Measurements from ENCODE around the gene BCAS3.
"Not testable (repeated sequence)": the region's sequence is repeated elsewhere in the genome, so short reads cannot be mapped to it uniquely, and the experiment has no call there.

Gene BCAS3

GRCh38 chr17:61357061-61357460 lies 679.4 kb downstream of the BCAS3 start:
- not testable (repeated sequence) for DNase-seq

DNA sequence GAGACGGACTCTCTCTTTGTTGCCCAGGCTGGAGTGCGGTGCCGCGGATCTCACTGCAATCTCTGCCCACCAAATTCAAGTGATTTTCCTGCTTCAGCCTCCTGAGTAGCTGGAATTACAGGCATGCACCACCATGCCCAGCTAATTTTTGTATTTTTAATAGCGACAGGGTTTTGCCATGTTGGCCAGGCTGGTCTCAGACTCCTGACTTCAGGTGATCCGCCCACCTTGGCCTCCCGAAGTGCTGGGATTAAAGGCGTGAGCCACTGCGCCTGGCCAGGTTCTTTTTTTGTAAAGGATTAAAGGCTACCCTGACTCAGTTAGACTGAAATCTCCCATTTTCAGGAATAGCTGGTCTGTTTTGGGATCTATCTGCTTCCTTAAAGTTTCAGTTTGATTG lies 681.9 kb downstream of the BCAS3 start:
- DNase-seq: not testable (repeated sequence)

DNA sequence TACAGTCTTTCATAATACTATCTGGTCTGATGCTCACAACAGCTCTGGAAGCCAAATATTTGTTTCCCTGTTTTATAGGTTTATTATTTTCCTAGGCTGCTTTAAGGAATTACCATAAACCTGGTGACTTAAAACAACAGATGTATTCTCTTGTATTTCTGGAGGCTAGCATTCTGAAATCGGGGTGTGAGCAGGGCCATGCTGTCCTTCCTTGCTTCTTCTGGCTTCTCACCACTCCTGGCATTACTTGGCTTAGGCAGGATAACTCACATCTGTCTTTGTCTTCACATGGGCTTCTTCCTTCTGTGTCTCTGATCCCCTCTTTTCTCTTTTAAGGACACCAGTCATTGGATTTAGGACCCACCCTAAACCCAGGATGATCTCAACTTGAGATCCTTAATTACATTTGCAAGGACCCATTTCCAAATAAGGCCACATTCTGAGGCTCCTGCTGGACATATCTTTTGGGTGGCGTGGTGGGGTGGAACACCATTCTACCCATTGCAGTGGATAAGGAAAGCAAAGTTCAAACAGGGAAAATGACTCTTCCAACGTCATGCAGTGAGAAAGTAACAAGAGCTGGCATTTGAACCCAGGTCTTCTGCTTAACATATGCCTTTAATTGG lies 682.8 kb downstream of the BCAS3 start:
- no peak for DNase-seq

DNA sequence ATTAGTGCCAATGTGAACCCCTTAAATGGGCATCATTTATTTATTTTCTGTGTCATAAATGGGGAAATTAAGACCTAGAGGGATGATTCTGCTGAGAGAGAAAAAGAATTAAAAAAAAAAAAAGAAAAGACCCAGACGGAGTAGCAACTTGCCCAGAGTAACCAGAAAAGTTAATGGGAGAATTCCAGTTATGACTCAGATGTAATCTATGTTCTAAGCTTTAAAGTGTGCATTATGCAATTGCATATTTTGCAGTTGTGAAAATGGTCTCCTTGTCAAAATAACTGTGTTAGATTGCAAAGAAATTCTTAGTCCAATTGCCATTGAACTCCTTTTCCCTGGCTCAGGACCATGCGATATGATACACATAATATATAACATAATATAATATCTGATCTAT lies 683.4 kb downstream of the BCAS3 start:
- no peak for DNase-seq

DNA sequence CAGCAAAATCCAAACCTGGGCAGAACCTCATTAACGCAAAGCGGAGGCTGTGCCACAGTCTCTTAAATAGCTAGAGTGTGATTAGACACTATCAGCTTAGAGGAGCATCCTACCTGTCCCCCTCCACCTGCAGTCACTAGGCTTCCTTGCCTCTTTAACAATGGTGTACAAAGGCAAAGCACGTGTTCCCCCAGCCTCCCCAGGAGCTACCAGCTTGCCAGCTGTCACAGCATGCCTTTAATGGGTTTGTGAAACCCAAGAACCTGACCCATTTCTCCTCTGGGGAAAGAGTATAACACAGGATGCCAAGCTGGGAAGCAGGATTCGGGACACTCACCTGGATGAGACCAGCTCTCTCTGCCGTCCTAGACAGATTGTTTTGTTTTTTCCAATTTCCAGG lies 684.7 kb downstream of the BCAS3 start:
- DNase-seq: no peak

DNA sequence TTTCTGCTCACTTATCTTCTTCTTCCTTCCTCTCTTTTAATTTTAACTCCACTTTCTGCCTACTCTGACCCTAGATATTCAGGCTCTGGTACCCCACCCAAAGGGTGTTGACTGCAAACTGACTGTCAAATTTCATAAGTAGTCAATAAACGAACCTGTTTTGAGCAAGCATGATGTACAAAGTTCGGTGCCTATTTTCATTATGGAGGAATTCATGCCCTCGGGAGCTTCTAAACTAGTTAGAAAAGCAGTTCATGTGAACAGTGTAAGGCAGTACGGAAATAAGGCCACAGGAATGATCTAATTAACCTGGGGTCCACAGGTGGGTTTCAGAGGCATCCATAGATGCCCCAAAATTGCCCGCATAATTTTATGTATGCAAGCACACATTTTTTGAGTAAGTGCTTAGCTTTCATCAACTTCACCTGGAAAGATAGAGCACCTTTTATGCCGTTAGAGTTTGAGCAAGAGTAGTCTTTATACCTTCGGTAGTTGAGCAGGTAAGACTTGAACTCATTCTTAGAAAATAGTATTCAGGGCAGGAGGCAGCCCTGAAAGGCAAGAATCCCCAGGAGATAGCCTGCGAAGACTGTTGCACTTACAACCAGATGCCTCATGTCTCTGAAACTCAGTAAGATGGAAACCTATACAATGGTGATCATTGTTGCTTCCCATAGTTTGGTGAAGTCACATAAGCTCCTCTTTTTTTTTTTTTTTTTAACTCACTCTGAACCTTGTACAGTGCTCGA lies 685.4 kb downstream of the BCAS3 start:
- DNase-seq: no peak

DNA sequence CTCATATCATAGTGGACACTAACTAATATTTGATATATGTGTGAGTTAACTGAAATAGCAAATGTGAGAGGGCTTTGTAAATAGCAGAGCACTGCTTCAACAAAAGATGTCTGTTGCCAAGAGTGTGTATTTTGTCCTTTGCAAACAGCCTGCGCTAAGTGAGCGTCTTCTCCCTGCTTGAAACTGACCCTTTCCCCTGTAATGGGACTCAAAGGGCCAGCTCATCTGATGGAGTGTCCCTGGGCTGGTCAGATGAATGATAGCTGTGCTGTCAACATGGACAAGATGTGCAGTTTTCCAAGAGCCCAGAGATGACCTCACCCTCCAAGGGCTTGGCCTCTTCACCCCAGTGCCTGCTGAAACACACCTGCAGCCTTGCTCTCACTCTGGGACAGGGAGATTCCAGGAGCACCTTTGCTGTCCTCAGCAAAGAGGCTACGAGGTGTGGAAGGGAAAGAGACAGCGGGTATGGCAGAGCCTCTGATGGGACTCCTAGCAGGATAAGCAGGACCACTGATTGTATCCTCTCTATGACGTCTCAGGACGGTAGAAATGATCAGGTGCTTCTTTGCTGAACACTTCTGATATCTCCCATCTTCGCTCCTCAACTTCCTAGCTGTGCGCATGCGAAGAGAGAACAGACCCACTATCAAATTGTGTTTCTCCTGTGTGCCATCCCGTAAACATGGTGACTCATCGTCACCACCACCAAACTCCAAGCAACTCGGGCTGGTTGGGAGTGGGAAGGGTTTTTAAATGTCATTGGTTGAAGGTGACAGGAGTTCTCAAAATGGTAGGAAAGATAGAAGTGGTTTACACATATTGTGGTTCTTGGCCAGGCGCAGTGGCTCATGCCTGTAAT lies 686.2 kb downstream of the BCAS3 start:
- DNase-seq: no peak

DNA sequence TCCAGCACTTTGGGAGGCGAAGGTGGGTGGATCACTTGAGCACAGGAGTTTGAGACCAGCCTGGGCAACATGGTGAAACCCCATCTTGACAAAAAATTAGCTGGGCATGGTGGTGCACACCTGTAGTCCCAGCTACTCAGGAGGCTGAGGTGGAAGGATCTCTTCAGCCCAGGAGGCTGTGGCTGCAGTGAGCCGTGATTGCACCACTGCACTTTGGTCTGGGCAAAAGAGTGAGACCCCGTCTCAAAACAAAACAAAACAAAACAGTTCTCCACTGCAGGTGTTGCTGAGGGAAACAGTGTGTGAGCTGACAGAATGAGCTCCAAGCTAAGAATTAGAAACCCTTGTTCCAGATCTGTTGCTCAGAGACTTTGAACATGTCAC lies 686.8 kb downstream of the BCAS3 start:
- DNase-seq: no peak

GRCh38 chr17:61366076-61366714 lies 688.5 kb downstream of the BCAS3 start:
- DNase-seq: no peak

- no peak for DNase-seq
Measured at GRCh38 chr17:61366715-61367413, 689.2 kb downstream of the BCAS3 start.

- no peak for DNase-seq
Measured at GRCh38 chr17:61368049-61368831, 690.6 kb downstream of the BCAS3 start.

DNA sequence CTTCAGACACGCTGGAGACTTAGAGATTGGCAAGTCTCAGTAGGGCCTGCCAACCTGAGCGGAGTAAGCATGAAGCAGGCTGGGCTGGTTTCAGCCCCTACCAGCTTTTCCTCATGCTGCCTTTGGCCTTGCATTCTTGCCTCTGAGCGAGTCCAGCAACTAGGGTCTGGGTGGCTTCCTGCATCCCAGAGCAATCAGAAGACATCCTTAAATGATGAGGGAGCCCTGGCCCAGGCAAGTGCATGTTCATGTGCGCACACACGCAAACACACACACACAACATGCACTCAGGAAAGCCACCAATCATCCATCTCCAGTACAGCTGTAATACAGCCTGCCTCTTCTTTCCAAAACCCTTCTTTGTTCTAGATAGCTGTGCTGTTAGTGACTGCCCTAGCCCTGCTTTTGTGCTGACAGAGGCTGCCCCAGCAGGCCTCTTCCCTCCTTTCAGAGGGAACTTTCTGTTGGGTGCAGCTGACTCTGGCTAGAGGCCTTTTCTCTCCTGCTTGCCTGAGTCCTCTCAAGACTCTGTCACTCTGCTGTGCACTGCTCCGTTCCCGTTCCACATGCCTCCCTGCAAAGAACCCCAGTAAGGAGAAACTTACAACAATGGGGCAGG lies 691.3 kb downstream of the BCAS3 start:
- DNase-seq: no peak

DNA sequence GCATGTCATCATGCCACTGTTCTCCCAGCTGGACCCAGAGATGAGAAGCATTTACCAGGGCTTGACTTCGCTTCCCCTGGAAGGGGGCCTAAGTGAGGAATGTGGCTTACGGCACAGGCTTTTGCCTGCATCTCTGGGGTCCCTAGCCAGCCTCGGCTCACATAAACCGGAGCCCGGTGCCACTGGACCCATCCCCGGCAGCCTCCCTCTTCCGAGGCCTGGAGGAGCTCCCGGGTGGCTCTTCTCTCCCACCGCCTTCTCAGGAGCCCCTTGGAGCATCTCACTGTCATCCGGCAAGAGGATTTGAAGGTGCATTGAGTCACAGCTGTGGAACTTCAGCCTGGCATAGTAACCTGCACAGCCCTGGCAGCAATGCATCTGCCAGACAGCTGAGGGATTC lies 692.1 kb downstream of the BCAS3 start:
- DNase-seq: no peak

- DNase-seq: no peak
Measured at GRCh38 chr17:61371179-61371578, 693.5 kb downstream of the BCAS3 start.

DNA sequence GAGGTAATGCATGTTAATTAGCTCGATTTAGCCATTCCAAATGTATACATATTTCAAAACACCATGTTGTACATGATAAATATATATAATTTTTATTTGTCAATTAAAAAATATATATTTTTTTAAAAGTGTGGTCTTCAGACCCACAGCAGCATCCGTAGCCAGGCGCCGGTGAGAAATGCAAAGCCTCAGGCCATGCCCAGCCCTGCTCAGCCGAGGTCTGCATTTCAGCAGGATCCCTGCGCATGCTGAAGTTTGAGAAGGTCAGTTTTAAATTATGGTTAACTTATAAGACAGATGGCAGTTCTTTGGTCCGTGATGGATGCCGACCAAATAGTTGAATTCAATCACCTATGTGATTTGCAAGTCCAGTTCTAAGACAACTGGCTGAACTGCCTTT lies 694.0 kb downstream of the BCAS3 start:
- no peak for DNase-seq

GRCh38 chr17:61372436-61372835 lies 694.8 kb downstream of the BCAS3 start:
- no peak for DNase-seq

DNA sequence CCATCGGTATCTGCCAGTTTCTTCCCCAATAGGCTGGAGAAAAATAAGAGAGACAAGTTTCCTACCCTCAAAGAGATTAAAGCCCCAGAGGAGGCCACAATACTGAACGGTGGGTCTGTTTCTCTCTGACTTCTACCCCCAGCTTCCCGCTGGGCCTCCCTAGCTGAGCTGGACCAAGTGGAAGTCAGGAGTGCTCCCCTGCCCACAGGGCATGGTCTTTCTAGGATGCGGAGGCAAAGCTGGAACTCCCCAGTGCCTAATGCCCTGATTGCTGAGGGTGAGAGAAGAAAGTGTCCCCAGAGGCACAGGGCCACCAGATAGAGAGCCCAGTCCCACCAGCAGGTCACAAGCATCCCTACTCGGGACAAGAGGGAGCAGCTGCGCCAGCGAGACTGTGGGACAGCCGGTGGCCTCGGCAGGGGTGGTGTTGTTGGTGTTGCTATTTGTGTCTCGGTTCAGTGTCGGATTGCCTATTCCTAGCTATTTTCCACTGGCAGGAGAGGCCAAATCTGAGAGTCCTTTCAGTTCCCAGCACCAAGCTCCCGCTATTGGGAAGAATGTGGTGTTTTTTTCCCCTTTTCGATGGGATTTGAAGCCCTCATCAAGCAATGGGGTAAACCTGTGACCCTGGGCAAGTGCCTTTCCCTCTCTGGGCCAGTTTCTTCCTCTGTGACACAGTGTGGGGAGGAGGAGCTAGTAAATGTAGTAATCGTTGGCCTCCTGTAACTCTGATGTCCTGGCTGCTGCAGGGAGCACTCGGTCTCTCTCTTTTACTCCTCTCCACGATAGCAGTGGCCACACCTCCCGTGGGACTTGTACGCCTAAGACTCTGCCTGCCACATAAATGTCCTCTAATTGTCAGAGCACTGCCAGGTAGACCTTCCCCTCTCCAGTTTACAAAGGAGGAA lies 699.5 kb downstream of the BCAS3 start:
- DNase-seq: no peak

- no peak for DNase-seq
Measured at GRCh38 chr17:61378658-61379456, 701.2 kb downstream of the BCAS3 start.

GRCh38 chr17:61379457-61380216 lies 702.0 kb downstream of the BCAS3 start:
- no peak for DNase-seq

Data from activated CD4-positive, alpha-beta T cell treated with anti-CD3 and anti-CD28 coated beads, Interleukin-2, Interleukin-6, amounts not matched to agents 100 ng/mL and 50 ng/mL, durations not matched to agents 16 hours and 8 hours (primary cell).